Ishikawa (cell line): ENCODE measurements around the gene MFGE8.

ENCODE experiments used
- CEBPB ChIP-seq: IDR thresholded peaks from 2 replicates; pipeline ENCODE4 v1.6.1; 2012
- CREB1 ChIP-seq: IDR thresholded peaks from 2 replicates; pipeline ENCODE4 v1.6.1; 2012; ENCODE audit warnings: low read depth
- EGR1 ChIP-seq: IDR thresholded peaks from 2 replicates; pipeline ENCODE4 v1.6.1; 2012
- EP300 ChIP-seq: IDR thresholded peaks from 2 replicates; pipeline ENCODE4 v1.6.1; 2012; ENCODE audit warnings: borderline replicate concordance
- FOXM1 ChIP-seq: IDR thresholded peaks from 2 replicates; pipeline ENCODE4 v1.6.1; 2012; ENCODE audit warnings: low read depth, borderline replicate concordance
- RAD21 ChIP-seq: IDR thresholded peaks from 2 replicates; pipeline ENCODE4 v1.6.1; 2012; ENCODE audit warnings: low read depth
- TAF1 ChIP-seq: IDR thresholded peaks from 2 replicates; pipeline ENCODE4 v1.6.1; 2012; ENCODE audit warnings: low read depth, mild to moderate bottlenecking
- TCF12 ChIP-seq: IDR thresholded peaks from 2 replicates; pipeline ENCODE4 v1.6.1; 2012; ENCODE audit warnings: low read depth
- TEAD4 ChIP-seq: IDR thresholded peaks from 2 replicates; pipeline ENCODE4 v1.6.1; 2012
- USF1 ChIP-seq: IDR thresholded peaks from 2 replicates; pipeline ENCODE4 v1.6.1; 2012
- TF ChIP-seq, protein P1 (sequence below): IDR thresholded peaks from 2 replicates; pipeline ENCODE4 v1.6.1; 2012
- TF ChIP-seq, protein P2 (sequence below): IDR thresholded peaks from 2 replicates; pipeline ENCODE4 v1.6.1; 2012; ENCODE audit warnings: low read depth, mild to moderate bottlenecking

- no peak for TF ChIP-seq USF1
- TF ChIP-seq TCF12 = no peak
- TF ChIP-seq, protein P1, sequence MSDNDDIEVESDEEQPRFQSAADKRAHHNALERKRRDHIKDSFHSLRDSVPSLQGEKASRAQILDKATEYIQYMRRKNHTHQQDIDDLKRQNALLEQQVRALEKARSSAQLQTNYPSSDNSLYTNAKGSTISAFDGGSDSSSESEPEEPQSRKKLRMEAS = no peak
- TF ChIP-seq CEBPB = no peak
- no peak for TF ChIP-seq EGR1
- TF ChIP-seq EP300 = no peak
- no peak for TF ChIP-seq FOXM1
- TF ChIP-seq CREB1 = no peak
- TF ChIP-seq RAD21 = no peak
- no peak for TF ChIP-seq TEAD4
- TF ChIP-seq, protein P2, sequence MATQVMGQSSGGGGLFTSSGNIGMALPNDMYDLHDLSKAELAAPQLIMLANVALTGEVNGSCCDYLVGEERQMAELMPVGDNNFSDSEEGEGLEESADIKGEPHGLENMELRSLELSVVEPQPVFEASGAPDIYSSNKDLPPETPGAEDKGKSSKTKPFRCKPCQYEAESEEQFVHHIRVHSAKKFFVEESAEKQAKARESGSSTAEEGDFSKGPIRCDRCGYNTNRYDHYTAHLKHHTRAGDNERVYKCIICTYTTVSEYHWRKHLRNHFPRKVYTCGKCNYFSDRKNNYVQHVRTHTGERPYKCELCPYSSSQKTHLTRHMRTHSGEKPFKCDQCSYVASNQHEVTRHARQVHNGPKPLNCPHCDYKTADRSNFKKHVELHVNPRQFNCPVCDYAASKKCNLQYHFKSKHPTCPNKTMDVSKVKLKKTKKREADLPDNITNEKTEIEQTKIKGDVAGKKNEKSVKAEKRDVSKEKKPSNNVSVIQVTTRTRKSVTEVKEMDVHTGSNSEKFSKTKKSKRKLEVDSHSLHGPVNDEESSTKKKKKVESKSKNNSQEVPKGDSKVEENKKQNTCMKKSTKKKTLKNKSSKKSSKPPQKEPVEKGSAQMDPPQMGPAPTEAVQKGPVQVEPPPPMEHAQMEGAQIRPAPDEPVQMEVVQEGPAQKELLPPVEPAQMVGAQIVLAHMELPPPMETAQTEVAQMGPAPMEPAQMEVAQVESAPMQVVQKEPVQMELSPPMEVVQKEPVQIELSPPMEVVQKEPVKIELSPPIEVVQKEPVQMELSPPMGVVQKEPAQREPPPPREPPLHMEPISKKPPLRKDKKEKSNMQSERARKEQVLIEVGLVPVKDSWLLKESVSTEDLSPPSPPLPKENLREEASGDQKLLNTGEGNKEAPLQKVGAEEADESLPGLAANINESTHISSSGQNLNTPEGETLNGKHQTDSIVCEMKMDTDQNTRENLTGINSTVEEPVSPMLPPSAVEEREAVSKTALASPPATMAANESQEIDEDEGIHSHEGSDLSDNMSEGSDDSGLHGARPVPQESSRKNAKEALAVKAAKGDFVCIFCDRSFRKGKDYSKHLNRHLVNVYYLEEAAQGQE = no peak
- TF ChIP-seq TAF1 = no peak
Measured at GRCh38 chr15:88949734-88950400, 36.7 kb upstream of the MFGE8 start.
